H1 (cell line): Measurements from ENCODE around the gene CREB3L1. TPM values are rescaled to one million over a fixed set of nuclear protein-coding genes. Genes with fewer than 3 reads are reported as not detected.

Source experiments
- BACH1 ChIP-seq: IDR thresholded peaks from 2 replicates; pipeline ENCODE4 v1.6.1; 2012; ENCODE audit warnings: low read length, improper control_type of control experiment
- CBX5 ChIP-seq: fragments of 300-800, 300-1000 bp; sonication (generic); IDR thresholded peaks from 2 replicates; pipeline ENCODE4 v1.7.1; 2016; ENCODE audit warnings: antibody characterized with exemption, low read length, low read depth
- CBX8 ChIP-seq: fragments of 300-800, 300-1000 bp; sonication (generic); IDR thresholded peaks from 2 replicates; pipeline ENCODE4 v1.7.1; 2016; ENCODE audit warnings: low read depth, low read length, borderline replicate concordance
- CEBPB ChIP-seq: IDR thresholded peaks from 2 replicates; pipeline ENCODE4 v1.6.1; 2012; ENCODE audit warnings: low read depth, low read length
- CHD2 ChIP-seq: IDR thresholded peaks from 2 replicates; pipeline ENCODE4 v1.6.1; 2012; ENCODE audit warnings: low read length, improper control_type of control experiment
- EGR1 ChIP-seq: IDR thresholded peaks from 2 replicates; pipeline ENCODE4 v1.6.1; 2011; ENCODE audit warnings: low read depth, low read length, borderline replicate concordance
- EZH2 ChIP-seq: fragments of 200-600 bp; sonication (generic); IDR thresholded peaks from 2 replicates; pipeline ENCODE4 v1.7.1; 2012; ENCODE audit warnings: low read depth, mild to moderate bottlenecking, moderate library complexity, low read length, inconsistent platforms; ENCODE audit not compliant: severe bottlenecking
- HDAC2 ChIP-seq, 2 experiments: fragments of 300-600 bp in 1 of 2; sonication (generic) in 1 of 2; IDR thresholded peaks; 2 replicates each; pipeline ENCODE4 v1.6.1; 2011 to 2012; ENCODE audit warnings: low read depth in 2 of 2, low read length in 2 of 2, mild to moderate bottlenecking in 2 of 2, moderate library complexity in 2 of 2, borderline replicate concordance in 1 of 2, inconsistent platforms in 1 of 2
- KDM1A ChIP-seq: fragments of 200-600, 300-600 bp; sonication (generic); IDR thresholded peaks from 2 replicates; pipeline ENCODE4 v1.7.1; 2016; ENCODE audit warnings: mild to moderate bottlenecking, low read length, borderline replicate concordance
- KDM5A ChIP-seq: fragments of 200-600 bp; IDR thresholded peaks from 2 replicates; pipeline ENCODE4 v1.7.1; 2012; ENCODE audit warnings: mild to moderate bottlenecking, low read length, inconsistent platforms, mixed read lengths
- MAFK ChIP-seq: IDR thresholded peaks from 2 replicates; pipeline ENCODE4 v1.6.1; 2012; ENCODE audit warnings: low read depth, mild to moderate bottlenecking, improper control_type of control experiment, low read length
- POLR2AphosphoS5 ChIP-seq: IDR thresholded peaks from 2 replicates; pipeline ENCODE4 v1.6.1; 2011; ENCODE audit warnings: low read depth, low read length
- POU5F1 ChIP-seq: IDR thresholded peaks from 2 replicates; pipeline ENCODE4 v1.6.1; 2011; ENCODE audit warnings: low read depth, mild to moderate bottlenecking, low read length, moderate library complexity
- RFX5 ChIP-seq: IDR thresholded peaks from 2 replicates; pipeline ENCODE4 v1.6.1; 2011; ENCODE audit warnings: low read depth, low read length, improper control_type of control experiment, borderline replicate concordance
- SAP30 ChIP-seq: fragments of 300-600 bp; sonication (generic); IDR thresholded peaks from 2 replicates; pipeline ENCODE4 v1.7.1; 2012; ENCODE audit warnings: low read length, moderate library complexity, mild to moderate bottlenecking, inconsistent platforms; ENCODE audit not compliant: insufficient read depth, insufficient replicate concordance
- SP2 ChIP-seq: IDR thresholded peaks from 2 replicates; pipeline ENCODE4 v1.6.1; 2012; ENCODE audit warnings: mild to moderate bottlenecking, low read length, inconsistent platforms
- SP4 ChIP-seq: IDR thresholded peaks from 2 replicates; pipeline ENCODE4 v1.6.1; 2012; ENCODE audit warnings: low read length, inconsistent platforms
- SUZ12 ChIP-seq: fragments of 200-600 bp; sonication (generic); IDR thresholded peaks from 2 replicates; pipeline ENCODE4 v1.6.1; 2012; ENCODE audit warnings: mild to moderate bottlenecking, inconsistent platforms, low read length, moderate library complexity, mixed read lengths
- TBP ChIP-seq: IDR thresholded peaks from 2 replicates; pipeline ENCODE4 v1.6.1; 2011; ENCODE audit warnings: low read depth, low read length, improper control_type of control experiment
- YY1 ChIP-seq: IDR thresholded peaks from 2 replicates; pipeline ENCODE4 v1.6.1; 2011; ENCODE audit warnings: low read depth, mild to moderate bottlenecking, low read length
- polyA plus RNA-seq, 7 experiments: library from polyadenylated mRNA; depleted of rRNA in 3 of 7; stranded (reverse) in 5 of 7; unstranded in 2 of 7; fragments of >200 nt in 5 of 7; fragments of 200-250 nt in 2 of 7; gene quantifications; 1 replicate in 5 of 7; 2 replicates in 1 of 7; 4 replicates in 1 of 7; pipeline versions ENCODE4 v1.2.1 to v1.2.3, GENCODE V29; 2011 to 2013; ENCODE audit warnings: missing spikeins in 2 of 7, mixed read lengths in 2 of 7
- total RNA-seq: library from RNA; stranded (reverse); fragmentation: NEBNext Ultra II Directional; extraction: Animal tissue kit (Norgen Biotek cat#: 25700); gene quantifications from 2 replicates; pipeline ENCODE4 v1.2.1, GENCODE V29; 2021
- TF ChIP-seq, protein P1 (sequence below): IDR thresholded peaks from 2 replicates; pipeline ENCODE4 v1.6.1; 2011; ENCODE audit warnings: low read depth, mild to moderate bottlenecking, low read length; ENCODE audit not compliant: insufficient read depth
- TF ChIP-seq, protein P2 (sequence below), 3 experiments: IDR thresholded peaks; 1 replicate in 2 of 3; 2 replicates in 1 of 3; pipeline versions ENCODE4 v1.5.1 to v1.6.1; 2011; ENCODE audit warnings: low read length in 3 of 3, mild to moderate bottlenecking in 3 of 3, inconsistent platforms in 2 of 3, low read depth in 1 of 3, moderate library complexity in 1 of 3; ENCODE audit not compliant: insufficient read depth in 1 of 3; ENCODE audit errors: control extremely low read depth in 1 of 3

The CREB3L1 gene
- total and polyA plus RNA-seq, 2 of the 8 experiments (the other 6 are each of a cell fraction or from before 2014, with no cell fraction given), result 4.1 to 12.7 TPM

DNA sequence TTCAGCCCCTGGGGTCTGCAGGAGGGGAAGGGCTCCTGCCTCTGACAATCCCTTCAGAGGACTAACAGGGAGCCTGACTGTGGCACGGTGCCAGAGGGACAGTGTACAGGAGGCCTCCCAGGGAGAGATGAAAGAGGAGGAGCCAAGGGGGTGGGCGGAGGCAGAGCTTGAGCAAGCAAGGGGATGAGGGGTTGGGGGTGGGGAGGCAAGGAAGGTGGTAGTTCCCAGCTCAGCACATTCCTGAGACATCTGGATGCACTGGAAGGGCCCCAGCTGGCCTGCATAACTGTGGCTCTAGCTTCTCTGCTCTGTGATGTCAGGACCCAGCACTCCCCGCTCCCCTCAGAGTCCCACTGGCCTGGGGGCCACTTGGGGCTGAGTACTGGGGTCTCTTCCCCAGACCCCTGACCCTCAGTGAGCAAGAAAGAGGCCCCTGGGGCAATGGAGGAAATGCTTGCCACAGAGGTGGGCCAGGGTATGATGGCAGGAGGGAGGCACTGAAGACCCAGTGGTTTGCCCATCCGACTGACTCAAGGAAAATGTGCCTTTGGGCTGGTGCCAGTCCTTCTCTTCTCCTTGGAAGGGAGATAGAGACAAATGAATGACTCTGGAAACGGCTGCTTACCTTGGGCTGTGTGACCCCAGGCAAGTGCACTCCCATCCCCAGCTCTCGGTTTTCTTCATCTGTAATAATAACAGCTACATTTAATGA is 13.3 kb downstream of the CREB3L1 start (continued):
- TF ChIP-seq SAP30 (no peak), YY1 (no peak), POU5F1 (no peak), SP2 (no peak), HDAC2 (IDR thresholded peaks at IDR 0.05; ENCODE audit: borderline replicate concordance in 1 of 2, low read depth in 2 of 2, low read length in 2 of 2) (no peak), MAFK (peak; percentile 81), KDM5A (no peak), CHD2 (peak; percentile 35; the same call in 1 of the 2 replicates), EGR1 (no peak), SUZ12 (no peak), TBP (peak; percentile 34; the same call in 1 of the 2 replicates), RFX5 (no peak), KDM1A (no peak), CBX8 (no peak), POLR2AphosphoS5 (no peak; the same call in 1 of the 2 replicates), EZH2 (no peak), BACH1 (no peak), CBX5 (no peak), CEBPB (peak; percentile 41; the same call in 1 of the 2 replicates), SP4 (no peak)
- TF ChIP-seq, protein P1, sequence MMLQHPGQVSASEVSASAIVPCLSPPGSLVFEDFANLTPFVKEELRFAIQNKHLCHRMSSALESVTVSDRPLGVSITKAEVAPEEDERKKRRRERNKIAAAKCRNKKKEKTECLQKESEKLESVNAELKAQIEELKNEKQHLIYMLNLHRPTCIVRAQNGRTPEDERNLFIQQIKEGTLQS, result no peak
- TF ChIP-seq, protein P2, sequence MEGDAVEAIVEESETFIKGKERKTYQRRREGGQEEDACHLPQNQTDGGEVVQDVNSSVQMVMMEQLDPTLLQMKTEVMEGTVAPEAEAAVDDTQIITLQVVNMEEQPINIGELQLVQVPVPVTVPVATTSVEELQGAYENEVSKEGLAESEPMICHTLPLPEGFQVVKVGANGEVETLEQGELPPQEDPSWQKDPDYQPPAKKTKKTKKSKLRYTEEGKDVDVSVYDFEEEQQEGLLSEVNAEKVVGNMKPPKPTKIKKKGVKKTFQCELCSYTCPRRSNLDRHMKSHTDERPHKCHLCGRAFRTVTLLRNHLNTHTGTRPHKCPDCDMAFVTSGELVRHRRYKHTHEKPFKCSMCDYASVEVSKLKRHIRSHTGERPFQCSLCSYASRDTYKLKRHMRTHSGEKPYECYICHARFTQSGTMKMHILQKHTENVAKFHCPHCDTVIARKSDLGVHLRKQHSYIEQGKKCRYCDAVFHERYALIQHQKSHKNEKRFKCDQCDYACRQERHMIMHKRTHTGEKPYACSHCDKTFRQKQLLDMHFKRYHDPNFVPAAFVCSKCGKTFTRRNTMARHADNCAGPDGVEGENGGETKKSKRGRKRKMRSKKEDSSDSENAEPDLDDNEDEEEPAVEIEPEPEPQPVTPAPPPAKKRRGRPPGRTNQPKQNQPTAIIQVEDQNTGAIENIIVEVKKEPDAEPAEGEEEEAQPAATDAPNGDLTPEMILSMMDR (IDR thresholded peaks at IDR 0.05; ENCODE audit: control extremely low read depth in 1 of 3, insufficient read depth in 1 of 3, low read depth in 1 of 3, low read length in 3 of 3), result no peak
